Loucy (cell line): ENCODE results near the gene HPD.

Experiments used
- CTCF ChIP-seq: fragments of 200-600 bp; sonication (generic); conservative IDR thresholded peaks from 2 replicates; pipeline ENCODE4 v1.5.1; 2014; ENCODE audit warnings: mild to moderate bottlenecking, antibody characterized with exemption, low read length
- EZH2phosphoT487 ChIP-seq: fragments of 200-600 bp; IDR thresholded peaks from 2 replicates; pipeline ENCODE4 v1.6.1; 2018; ENCODE audit warnings: antibody characterized with exemption, mild to moderate bottlenecking, moderate library complexity, borderline replicate concordance

GRCh38 chr12:121843236-121843982 is 15.2 kb downstream of the HPD start:
- no peak for TF ChIP-seq CTCF
- TF ChIP-seq EZH2phosphoT487: no peak
